Germinal center (tissue), 1 donor: Measurements from ENCODE around the gene KCNJ18.
"Not testable (repeated sequence)": the region's sequence is repeated elsewhere in the genome, so short reads cannot be mapped to it uniquely, and the experiment has no call there.

ENCODE experiments used
- DNase-seq: peaks from one replicate; pipeline ENCODE4 v3.0.0; 2012; ENCODE audit warnings: mixed read lengths, low spot score

Gene KCNJ18

GRCh38 chr17:21685061-21685795, 7.1 kb upstream of the KCNJ18 start:
- not testable (repeated sequence) for DNase-seq

- DNase-seq = no peak
These were observed 5.9 kb upstream of the KCNJ18 start for GRCh38 chr17:21686165-21687015.

- DNase-seq = no peak
These were observed 5.0 kb upstream of the KCNJ18 start for GRCh38 chr17:21687136-21687953.

- no peak for DNase-seq
These were observed 3.9 kb upstream of the KCNJ18 start for GRCh38 chr17:21688293-21688949.

GRCh38 chr17:21689604-21690003, 2.7 kb upstream of the KCNJ18 start:
- DNase-seq = no peak

GRCh38 chr17:21690811-21691210, 1.5 kb upstream of the KCNJ18 start:
- not testable (repeated sequence) for DNase-seq

- not testable (repeated sequence) for DNase-seq
These were observed 842 bp upstream of the KCNJ18 start for GRCh38 chr17:21691481-21691880.

GRCh38 chr17:21692704-21693065, 362 bp downstream of the KCNJ18 start:
- not testable (repeated sequence) for DNase-seq

GRCh38 chr17:21693391-21693796, 1.1 kb downstream of the KCNJ18 start:
- not testable (repeated sequence) for DNase-seq

- not testable (repeated sequence) for DNase-seq
These were observed 1.6 kb downstream of the KCNJ18 start for GRCh38 chr17:21693937-21694336.

GRCh38 chr17:21696227-21696626, 3.9 kb downstream of the KCNJ18 start:
- DNase-seq = not testable (repeated sequence)

- DNase-seq = not testable (repeated sequence)
These were observed 4.7 kb downstream of the KCNJ18 start for GRCh38 chr17:21696842-21697507.

GRCh38 chr17:21697508-21697860, 5.2 kb downstream of the KCNJ18 start:
- not testable (repeated sequence) for DNase-seq

GRCh38 chr17:21698437-21699075, 6.2 kb downstream of the KCNJ18 start:
- DNase-seq = not testable (repeated sequence)

- not testable (repeated sequence) for DNase-seq
These were observed 6.8 kb downstream of the KCNJ18 start for GRCh38 chr17:21699124-21699523.

GRCh38 chr17:21699573-21700236, 7.4 kb downstream of the KCNJ18 start:
- not testable (repeated sequence) for DNase-seq

GRCh38 chr17:21701090-21701489, 8.8 kb downstream of the KCNJ18 start:
- DNase-seq = not testable (repeated sequence)

- not testable (repeated sequence) for DNase-seq
These were observed 9.7 kb downstream of the KCNJ18 start for GRCh38 chr17:21702029-21702428.

- not testable (repeated sequence) for DNase-seq
These were observed 10.2 kb downstream of the KCNJ18 start for GRCh38 chr17:21702521-21702920.
